ENCODE data around the gene CHD8.
"Not testable (repeated sequence)": the region's sequence is repeated elsewhere in the genome, so short reads cannot be mapped to it uniquely, and the experiment has no call there.

The CHD8 gene

GRCh38 chr14:21455912-21456667 lies at the start of gene CHD8:
TSS of gene CHD8 (minus strand) at chr14:21456123. CDS start at chr14:21431643, 24,480 bp downstream.
- DNase-seq = peak; percentile 99

- no peak for DNase-seq
Observed at GRCh38 chr14:21505012-21505553, 49.2 kb upstream of the CHD8 start.

- no peak for DNase-seq
Observed at GRCh38 chr14:21503376-21503775, 47.5 kb upstream of the CHD8 start.

DNA sequence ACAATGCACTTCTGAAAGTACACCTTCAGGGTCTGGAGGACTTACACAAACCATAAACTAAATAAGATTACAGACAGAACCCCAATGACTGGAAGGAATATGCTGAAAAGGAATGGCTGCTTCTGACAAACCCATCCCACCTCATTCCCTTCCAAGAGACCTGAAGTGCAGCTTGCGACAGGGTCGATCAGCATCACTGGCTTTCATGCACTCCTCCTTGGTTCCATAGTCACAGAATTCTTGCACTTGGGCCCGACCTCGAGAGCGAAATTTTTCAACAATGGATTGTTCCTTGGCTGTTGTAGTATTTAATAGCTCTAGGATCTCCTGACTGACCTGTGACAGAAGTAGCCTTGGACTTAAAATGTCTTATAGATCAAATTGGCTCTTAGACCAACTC lies 45.6 kb upstream of the CHD8 start:
- no peak for DNase-seq

DNA sequence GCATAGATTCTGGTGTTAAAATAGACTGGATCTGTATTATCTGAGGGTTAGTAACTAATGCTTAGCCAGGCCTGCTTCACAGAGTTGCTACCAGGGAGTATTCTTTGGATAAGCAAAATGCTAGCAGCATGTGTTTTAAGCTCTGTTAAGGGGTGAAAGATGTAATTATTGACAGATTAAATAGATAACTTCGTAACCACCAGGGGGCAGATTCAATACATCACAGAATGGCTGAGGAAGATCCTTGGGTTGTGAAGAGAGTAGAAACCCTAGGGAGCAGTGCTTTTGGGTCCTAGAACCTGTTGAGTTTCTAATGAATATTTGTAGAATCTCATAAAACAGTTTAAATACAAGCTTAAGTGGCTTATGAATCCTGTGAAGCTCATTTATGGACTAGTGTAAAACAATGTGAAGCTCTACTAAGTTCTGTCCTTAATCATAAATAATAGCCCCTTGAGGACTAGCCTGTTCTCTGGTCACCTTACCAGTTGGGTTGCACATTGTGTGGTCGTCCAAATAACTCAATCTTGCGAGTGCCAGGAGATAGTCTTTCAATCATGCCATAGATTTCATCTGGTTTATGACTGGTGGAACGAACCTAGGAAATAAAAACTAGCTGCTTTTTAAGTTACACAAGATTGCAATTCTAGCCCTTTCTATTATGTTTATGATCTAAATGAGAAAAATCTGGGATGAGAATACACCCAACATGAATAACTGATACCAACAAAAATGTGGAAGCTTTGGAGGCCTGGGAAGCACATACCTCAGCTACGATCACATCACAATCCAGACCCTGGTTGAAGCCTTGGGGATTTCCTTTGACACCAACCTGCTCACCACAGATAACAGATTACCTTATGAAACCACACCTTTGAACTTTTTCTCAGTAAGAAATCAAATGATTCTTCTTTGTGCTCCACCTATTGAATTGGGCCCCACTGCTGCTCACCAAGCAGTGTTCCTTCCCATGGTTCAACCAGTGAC lies 42.9 kb upstream of the CHD8 start:
- DNase-seq = no peak

DNA sequence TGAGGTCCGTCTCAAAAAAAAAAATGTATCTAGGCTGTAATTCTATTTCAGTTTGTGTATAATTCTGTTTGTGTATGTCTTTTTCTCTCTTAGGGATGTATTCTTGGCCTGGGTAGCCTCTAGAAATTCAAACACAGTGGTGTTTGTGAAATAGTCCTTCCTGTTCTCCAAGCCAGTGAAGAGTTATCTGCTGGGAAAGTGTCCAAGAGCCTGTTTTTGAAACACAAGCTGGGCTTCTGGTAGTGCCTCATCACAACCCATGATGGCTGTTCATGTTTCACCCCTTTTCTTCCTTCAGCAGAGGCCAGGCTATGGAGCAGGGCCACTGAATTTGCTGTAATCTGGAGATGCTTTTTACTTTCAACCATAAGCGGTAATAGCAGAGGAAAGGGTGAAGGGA lies 40.5 kb upstream of the CHD8 start:
- DNase-seq = no peak

- DNase-seq = no peak
Observed at GRCh38 chr14:21494902-21495762, 39.2 kb upstream of the CHD8 start.

- DNase-seq = no peak
Observed at GRCh38 chr14:21486640-21487087, 30.7 kb upstream of the CHD8 start.

DNA sequence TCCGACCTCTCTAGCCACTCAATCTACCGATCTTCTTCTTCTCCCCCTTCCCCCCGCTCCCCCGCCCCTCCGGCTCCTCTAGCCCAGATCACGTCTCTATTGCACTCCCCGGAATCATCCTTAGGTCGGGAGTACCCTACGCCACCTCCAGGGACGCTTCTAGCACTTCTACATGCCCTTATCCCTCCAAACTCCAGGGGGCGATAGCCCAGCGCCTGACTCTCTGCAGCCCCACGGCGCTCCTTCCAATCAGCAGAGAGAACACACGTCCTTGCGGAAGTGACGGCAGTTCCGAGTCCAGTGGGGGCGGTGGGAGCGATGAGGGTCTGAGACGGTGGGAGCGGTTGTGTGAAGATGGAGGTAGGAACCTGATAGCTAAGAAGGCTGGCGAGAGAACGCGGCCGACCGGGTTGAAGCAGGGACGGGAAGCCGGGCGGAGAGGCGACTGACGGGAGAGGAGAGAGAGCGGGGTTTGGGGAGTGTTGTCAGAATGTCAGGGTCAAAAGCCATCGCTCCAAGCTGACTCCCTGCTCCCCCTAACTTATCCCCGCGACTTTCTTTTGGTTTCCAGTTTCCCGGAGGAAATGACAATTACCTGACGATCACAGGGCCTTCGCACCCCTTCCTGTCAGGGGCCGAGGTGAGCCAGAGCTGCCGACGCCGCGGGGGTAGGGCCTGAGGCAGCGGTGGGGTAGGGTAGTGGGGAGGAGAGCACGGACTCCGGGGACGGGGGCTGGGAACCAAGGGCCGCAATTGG lies 21.2 kb upstream of the CHD8 start, which contains the start of the genes RAB2B and TOX4:
RAB2B (minus strand) TSS at position 35 of the 757 bp plus-strand sequence. CDS start 87 bp downstream, outside the sequence.
TOX4 (plus strand) TSS at position 271 of the 757 bp plus-strand sequence; CDS start at position 355, 84 bp downstream.
- DNase-seq = peak; percentile 94

DNA sequence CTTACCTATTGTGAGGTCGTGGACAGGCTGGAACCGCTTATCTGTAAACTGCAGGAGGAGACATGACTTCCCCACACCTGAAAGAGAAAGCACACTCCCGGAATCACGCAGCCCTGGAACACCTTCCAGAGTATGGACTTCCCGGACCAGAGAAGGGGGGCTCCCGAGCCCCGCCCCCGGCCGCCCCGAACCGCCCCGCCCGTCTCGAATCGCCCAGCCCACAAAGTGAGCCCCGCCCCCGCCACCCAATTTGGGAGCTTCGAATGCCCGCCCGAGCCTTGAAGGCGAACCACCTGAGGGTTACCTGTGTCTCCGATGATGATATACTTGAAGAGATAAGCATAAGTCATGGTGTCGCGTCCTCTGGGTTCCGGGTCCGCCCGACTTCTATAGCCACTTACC lies 20.6 kb upstream of the CHD8 start:
- no peak for DNase-seq

DNA sequence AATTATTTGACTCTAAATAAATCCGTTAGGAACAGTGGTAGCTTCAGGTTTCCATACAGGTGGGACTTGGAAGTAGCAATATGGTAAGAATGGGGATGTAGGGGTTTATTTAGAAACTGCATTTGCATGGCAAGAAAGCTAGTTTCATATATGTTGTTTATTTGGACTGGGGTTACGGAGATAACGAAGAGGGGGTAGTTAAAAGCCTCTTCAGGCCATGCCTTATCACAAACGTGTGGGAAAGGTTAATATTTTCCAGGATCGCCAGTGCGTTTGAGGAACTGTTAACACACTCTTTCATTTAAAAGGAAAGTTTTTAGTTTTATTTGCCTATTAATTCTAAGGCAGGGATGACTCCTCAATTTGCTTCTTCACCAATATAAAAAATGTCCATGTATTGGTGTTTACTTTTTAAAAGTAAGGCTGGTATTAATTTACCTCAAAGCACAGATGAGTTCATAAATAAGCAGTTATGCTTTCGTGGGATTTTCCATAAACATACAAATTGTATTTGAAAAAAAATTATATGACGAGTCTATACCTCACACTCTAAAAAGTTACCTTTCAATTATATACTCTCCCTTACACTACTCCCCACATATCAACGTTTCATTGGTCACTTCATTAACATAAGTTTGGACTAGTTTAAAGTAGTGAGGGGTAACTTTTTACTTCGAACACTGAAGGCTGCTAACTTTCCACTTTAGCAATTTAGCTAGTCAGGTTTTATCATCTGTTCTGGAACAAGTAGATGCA lies 20.0 kb upstream of the CHD8 start:
- no peak for DNase-seq

GRCh38 chr14:21467616-21468015 lies 11.7 kb upstream of the CHD8 start:
- DNase-seq = no peak

- no peak for DNase-seq
Observed at GRCh38 chr14:21455592-21455911, 371 bp downstream of the CHD8 start.

DNA sequence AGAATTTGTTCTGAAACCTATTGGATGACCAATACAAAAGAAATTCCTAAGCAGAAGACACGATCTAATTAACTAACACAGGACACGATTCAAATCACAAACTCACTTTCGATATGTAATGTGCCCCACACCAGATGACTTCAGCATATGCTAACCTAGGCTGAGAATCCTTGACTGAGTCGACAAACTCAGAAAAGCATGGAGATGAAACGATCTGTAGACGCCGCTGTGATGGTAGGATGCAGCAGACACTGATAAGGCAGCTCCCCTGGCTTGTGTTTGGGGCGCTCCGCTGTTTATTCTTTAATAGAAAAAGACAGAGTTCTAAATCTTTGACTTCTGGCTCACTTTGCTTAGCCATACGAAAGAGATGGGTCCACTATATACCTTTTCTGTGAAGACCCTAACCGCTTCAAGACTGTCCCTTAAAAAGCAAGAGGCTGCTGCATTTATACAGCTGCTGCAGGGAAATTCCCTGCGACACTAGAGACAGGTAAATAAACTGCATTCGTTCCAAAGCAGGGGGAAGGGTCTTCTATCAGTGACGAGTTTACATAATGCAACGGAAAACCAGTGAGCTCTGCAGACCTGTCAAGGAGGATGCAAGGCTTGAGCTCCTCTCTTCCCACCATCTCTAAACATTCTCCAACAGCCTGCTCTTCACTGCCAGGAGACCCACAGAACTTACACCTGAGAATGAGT lies 929 bp downstream of the CHD8 start:
- DNase-seq = no peak

GRCh38 chr14:21449899-21450216 lies 6.1 kb downstream of the CHD8 start:
- no peak for DNase-seq

GRCh38 chr14:21442657-21443056 lies 13.3 kb downstream of the CHD8 start:
- DNase-seq = not testable (repeated sequence)

DNA sequence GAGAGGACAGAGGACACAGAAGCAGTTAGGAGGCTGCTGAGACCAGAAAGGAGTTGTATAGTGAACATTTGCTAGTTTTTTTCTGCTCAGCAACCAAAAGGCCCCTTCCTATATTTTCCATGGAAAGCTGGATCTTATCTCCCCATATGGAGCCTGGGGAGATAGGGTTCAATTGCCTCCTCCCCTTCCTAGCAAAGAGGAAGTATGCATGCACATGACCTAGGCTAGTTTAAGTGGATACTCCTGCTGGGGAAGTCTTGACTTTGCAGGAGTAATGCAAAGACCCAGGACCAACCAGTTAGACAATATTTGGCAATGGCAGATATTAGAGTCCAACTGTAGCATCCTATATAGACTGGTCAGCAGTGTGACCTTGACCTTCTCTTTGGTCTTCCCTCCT lies 15.1 kb downstream of the CHD8 start:
- DNase-seq = no peak

DNA sequence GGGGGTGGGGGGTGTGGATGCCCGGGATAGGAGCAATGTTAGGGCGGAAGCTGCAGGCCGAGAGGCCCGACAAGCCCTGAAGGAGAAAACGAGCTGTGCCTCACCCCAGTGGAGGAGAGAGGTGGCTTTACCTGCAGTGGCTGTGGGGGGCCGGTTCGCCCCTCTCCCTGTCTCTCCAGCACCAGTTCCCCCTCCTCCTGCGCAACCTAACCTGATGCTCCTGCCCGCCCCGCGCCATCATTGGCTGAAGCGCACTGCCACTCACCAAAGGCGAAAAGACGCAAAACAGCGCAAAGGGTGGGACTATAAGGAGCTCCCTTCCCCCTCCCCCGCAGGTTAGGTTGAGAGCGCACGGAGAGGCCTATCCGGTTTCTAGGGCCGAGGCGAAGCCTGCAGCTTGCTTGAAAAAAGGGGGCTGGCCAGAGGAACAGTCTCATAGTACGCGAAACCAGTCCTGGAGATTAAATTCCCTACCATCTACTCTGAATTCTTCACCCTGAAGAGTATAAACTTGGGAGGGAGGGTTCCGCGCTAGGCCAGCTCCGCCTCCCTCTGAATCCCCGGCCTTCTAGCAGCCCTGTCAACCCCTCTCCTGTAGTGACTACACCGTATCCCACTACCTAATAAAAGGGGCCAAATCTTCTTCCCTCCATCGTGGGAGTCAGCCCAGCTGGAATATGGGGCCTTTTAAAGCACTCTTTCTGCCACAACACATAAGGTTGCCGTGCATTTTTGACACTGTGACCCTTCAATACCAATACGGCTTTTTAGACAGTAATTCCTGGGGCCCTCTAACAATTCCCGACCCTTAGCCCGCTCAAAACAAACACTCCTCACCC lies 18.6 kb downstream of the CHD8 start:
- peak; percentile 97 for DNase-seq

DNA sequence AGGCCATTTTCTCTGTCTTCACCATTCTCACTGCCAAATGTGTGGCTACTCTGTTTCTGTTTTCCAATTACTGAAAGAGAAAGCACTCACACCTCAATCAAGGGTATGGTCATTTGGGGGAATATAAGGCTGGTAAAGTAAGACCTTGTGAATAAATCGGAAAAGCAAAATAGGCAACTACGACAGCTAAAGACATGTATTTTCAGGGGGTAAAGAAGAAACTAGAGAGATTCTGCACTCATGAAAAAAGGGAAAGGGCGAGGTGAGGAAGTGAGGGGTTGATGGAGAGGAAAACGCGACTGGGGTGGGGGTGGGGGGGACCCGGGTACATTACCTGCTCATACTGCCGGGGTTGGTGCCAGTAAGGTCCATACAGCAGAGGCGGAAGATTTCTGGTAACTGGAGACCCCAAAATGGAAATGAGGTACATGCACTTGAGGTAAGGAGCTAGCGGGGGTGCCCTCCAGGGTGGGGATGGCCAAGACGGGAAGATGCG lies 19.3 kb downstream of the CHD8 start:
- DNase-seq = no peak
